ENCODE measurements around the gene GABRD. TPM values are rescaled to one million over a fixed set of nuclear protein-coding genes. Genes with fewer than 3 reads are reported as not detected.
A peak's percentile ranks its signal among the peaks of the same experiment; 100 is the strongest.

GABRD gene
- total and polyA plus RNA-seq, 2 of the 13 experiments (the other 11 are each of a cell fraction or from before 2014, with no cell fraction given), result not detected

DNA sequence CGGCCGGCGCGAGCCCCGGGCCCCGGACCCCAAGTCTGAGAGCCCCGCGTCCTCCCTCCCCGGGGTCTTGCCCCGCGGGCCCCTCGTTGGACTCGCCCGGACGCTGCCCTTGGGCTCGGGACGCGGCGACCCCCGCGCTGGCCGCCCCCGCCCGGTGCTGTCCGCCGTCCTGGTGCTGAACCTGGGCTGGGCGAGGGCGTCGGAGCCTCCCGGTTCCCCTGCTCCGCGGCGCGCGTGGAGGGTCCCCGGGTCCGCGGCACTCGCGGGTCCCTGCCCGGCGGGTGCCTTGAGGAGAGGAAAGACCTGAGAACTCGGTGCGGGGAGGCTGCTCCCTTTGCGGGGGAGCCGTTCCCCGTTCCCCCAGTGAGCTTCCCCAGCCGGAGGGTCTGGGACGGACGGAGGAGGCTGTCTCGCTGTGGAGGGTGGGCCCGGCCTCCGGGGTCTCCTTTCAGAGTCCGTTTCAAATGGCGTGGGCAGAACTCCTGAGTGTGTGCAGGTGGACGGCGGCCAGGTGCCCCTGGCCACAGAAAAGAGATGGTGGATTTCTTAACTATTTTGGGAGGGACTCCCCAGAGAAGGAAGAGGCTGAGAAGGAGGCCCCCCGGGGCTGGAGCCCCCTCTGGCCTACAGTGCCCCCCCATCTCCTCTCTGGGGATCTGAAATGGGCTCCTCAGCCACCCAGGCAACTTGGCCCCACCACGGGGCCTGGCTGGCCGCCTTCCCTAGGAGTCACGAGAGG, 595 bp downstream of the GABRD start (continued):
- TF ChIP-seq MXD4 (CRISPR knock-in tag; IDR thresholded peaks at IDR 0.05), result no peak
- TF ChIP-seq ZNF205 (CRISPR knock-in tag; IDR thresholded peaks at IDR 0.05), result no peak
- TF ChIP-seq ZBTB7B (CRISPR knock-in tag; IDR thresholded peaks at IDR 0.05), result peak; percentile 71
- TF ChIP-seq REPIN1 (CRISPR knock-in tag; IDR thresholded peaks at IDR 0.05; ENCODE audit: borderline replicate concordance, low read depth), result no peak
- TF ChIP-seq, protein P1, sequence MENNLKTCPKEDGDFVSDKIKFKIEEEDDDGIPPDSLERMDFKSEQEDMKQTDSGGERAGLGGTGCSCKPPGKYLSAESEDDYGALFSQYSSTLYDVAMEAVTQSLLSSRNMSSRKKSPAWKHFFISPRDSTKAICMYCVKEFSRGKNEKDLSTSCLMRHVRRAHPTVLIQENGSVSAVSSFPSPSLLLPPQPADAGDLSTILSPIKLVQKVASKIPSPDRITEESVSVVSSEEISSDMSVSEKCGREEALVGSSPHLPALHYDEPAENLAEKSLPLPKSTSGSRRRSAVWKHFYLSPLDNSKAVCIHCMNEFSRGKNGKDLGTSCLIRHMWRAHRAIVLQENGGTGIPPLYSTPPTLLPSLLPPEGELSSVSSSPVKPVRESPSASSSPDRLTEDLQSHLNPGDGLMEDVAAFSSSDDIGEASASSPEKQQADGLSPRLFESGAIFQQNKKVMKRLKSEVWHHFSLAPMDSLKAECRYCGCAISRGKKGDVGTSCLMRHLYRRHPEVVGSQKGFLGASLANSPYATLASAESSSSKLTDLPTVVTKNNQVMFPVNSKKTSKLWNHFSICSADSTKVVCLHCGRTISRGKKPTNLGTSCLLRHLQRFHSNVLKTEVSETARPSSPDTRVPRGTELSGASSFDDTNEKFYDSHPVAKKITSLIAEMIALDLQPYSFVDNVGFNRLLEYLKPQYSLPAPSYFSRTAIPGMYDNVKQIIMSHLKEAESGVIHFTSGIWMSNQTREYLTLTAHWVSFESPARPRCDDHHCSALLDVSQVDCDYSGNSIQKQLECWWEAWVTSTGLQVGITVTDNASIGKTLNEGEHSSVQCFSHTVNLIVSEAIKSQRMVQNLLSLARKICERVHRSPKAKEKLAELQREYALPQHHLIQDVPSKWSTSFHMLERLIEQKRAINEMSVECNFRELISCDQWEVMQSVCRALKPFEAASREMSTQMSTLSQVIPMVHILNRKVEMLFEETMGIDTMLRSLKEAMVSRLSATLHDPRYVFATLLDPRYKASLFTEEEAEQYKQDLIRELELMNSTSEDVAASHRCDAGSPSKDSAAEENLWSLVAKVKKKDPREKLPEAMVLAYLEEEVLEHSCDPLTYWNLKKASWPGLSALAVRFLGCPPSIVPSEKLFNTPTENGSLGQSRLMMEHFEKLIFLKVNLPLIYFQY (CRISPR knock-in tag; IDR thresholded peaks at IDR 0.05; ENCODE audit: borderline replicate concordance), result no peak
- no peak for TF ChIP-seq ZNF12 (CRISPR knock-in tag; IDR thresholded peaks at IDR 0.05)
- TF ChIP-seq, protein P2, sequence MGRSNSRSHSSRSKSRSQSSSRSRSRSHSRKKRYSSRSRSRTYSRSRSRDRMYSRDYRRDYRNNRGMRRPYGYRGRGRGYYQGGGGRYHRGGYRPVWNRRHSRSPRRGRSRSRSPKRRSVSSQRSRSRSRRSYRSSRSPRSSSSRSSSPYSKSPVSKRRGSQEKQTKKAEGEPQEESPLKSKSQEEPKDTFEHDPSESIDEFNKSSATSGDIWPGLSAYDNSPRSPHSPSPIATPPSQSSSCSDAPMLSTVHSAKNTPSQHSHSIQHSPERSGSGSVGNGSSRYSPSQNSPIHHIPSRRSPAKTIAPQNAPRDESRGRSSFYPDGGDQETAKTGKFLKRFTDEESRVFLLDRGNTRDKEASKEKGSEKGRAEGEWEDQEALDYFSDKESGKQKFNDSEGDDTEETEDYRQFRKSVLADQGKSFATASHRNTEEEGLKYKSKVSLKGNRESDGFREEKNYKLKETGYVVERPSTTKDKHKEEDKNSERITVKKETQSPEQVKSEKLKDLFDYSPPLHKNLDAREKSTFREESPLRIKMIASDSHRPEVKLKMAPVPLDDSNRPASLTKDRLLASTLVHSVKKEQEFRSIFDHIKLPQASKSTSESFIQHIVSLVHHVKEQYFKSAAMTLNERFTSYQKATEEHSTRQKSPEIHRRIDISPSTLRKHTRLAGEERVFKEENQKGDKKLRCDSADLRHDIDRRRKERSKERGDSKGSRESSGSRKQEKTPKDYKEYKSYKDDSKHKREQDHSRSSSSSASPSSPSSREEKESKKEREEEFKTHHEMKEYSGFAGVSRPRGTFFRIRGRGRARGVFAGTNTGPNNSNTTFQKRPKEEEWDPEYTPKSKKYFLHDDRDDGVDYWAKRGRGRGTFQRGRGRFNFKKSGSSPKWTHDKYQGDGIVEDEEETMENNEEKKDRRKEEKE (IDR thresholded peaks at IDR 0.05), result no peak
- TF ChIP-seq ZBTB7A (CRISPR knock-in tag; IDR thresholded peaks at IDR 0.05), result 0 out of 2 replicates have a peak, but pooled peaks have one; percentile 39
- TF ChIP-seq PRPF4 (IDR thresholded peaks at IDR 0.05; ENCODE audit: low read depth, low read length, poor library complexity, severe bottlenecking), result no peak
- no peak for TF ChIP-seq MIXL1 (CRISPR knock-in tag; IDR thresholded peaks at IDR 0.05)
- TF ChIP-seq, protein P3, sequence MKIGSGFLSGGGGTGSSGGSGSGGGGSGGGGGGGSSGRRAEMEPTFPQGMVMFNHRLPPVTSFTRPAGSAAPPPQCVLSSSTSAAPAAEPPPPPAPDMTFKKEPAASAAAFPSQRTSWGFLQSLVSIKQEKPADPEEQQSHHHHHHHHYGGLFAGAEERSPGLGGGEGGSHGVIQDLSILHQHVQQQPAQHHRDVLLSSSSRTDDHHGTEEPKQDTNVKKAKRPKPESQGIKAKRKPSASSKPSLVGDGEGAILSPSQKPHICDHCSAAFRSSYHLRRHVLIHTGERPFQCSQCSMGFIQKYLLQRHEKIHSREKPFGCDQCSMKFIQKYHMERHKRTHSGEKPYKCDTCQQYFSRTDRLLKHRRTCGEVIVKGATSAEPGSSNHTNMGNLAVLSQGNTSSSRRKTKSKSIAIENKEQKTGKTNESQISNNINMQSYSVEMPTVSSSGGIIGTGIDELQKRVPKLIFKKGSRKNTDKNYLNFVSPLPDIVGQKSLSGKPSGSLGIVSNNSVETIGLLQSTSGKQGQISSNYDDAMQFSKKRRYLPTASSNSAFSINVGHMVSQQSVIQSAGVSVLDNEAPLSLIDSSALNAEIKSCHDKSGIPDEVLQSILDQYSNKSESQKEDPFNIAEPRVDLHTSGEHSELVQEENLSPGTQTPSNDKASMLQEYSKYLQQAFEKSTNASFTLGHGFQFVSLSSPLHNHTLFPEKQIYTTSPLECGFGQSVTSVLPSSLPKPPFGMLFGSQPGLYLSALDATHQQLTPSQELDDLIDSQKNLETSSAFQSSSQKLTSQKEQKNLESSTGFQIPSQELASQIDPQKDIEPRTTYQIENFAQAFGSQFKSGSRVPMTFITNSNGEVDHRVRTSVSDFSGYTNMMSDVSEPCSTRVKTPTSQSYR (CRISPR knock-in tag; IDR thresholded peaks at IDR 0.05; ENCODE audit: borderline replicate concordance), result peak; percentile 43; the same call in 1 of the 2 replicates
- TF ChIP-seq MIER2 (CRISPR knock-in tag; IDR thresholded peaks at IDR 0.05), result peak; percentile 89
- TF ChIP-seq ZNF891 (CRISPR knock-in tag; IDR thresholded peaks at IDR 0.05), result no peak
- TF ChIP-seq, protein P4, sequence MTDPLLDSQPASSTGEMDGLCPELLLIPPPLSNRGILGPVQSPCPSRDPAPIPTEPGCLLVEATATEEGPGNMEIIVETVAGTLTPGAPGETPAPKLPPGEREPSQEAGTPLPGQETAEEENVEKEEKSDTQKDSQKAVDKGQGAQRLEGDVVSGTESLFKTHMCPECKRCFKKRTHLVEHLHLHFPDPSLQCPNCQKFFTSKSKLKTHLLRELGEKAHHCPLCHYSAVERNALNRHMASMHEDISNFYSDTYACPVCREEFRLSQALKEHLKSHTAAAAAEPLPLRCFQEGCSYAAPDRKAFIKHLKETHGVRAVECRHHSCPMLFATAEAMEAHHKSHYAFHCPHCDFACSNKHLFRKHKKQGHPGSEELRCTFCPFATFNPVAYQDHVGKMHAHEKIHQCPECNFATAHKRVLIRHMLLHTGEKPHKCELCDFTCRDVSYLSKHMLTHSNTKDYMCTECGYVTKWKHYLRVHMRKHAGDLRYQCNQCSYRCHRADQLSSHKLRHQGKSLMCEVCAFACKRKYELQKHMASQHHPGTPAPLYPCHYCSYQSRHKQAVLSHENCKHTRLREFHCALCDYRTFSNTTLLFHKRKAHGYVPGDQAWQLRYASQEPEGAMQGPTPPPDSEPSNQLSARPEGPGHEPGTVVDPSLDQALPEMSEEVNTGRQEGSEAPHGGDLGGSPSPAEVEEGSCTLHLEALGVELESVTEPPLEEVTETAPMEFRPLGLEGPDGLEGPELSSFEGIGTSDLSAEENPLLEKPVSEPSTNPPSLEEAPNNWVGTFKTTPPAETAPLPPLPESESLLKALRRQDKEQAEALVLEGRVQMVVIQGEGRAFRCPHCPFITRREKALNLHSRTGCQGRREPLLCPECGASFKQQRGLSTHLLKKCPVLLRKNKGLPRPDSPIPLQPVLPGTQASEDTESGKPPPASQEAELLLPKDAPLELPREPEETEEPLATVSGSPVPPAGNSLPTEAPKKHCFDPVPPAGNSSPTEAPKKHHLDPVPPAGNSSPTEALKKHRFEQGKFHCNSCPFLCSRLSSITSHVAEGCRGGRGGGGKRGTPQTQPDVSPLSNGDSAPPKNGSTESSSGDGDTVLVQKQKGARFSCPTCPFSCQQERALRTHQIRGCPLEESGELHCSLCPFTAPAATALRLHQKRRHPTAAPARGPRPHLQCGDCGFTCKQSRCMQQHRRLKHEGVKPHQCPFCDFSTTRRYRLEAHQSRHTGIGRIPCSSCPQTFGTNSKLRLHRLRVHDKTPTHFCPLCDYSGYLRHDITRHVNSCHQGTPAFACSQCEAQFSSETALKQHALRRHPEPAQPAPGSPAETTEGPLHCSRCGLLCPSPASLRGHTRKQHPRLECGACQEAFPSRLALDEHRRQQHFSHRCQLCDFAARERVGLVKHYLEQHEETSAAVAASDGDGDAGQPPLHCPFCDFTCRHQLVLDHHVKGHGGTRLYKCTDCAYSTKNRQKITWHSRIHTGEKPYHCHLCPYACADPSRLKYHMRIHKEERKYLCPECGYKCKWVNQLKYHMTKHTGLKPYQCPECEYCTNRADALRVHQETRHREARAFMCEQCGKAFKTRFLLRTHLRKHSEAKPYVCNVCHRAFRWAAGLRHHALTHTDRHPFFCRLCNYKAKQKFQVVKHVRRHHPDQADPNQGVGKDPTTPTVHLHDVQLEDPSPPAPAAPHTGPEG (CRISPR knock-in tag; IDR thresholded peaks at IDR 0.05), result no peak

Data from HepG2 (cell line).